Upper lobe of right lung (tissue), 1 donor: ENCODE results near the gene GRHL1. TPM values are rescaled to one million over a fixed set of nuclear protein-coding genes. Genes with fewer than 3 reads are reported as not detected.

ENCODE experiments used
- ATAC-seq: fragments of 200-7000 bp; cut with Tn5 transposase; one replicate; pipeline ENCODE4 v1.9.1; 2020; ENCODE audit warnings: mild to moderate bottlenecking, moderate library complexity
- DNase-seq: peaks from one replicate; pipeline ENCODE4 v3.0.0-alpha.2; 2020
- H3K27ac ChIP-seq: fragments of 200-600 bp; one replicate; pipeline ENCODE4 v1.8.0; 2022
- H3K27me3 ChIP-seq: fragments of 200-600 bp; one replicate; pipeline ENCODE4 v1.8.0; 2022; ENCODE audit warnings: mild to moderate bottlenecking
- H3K36me3 ChIP-seq: fragments of 200-600 bp; one replicate; pipeline ENCODE4 v1.8.0; 2022
- H3K4me1 ChIP-seq: fragments of 200-600 bp; one replicate; pipeline ENCODE4 v1.8.0; 2022
- H3K4me3 ChIP-seq: fragments of 200-600 bp; one replicate; pipeline ENCODE4 v1.8.0; 2022; ENCODE audit warnings: mild to moderate bottlenecking
- H3K9me3 ChIP-seq: fragments of 200-600 bp; one replicate; pipeline ENCODE4 v1.8.0; 2022
- intact Hi-C: fragments of 100-400 bp; cut with DNase I; formaldehyde crosslinking; loops from one replicate; pipeline ENCODE4 v1.11.0; 2022
- long read RNA-seq: library from polyadenylated mRNA; unstranded; transcript quantifications from one replicate; pipeline ENCODE4 v2.0.0, GENCODE V29; 2021
- total RNA-seq: library from RNA; stranded (reverse); fragmentation: NEBNext Ultra II Directional; extraction: Animal tissue kit (Norgen Biotek cat#: 25700); gene quantifications from one replicate; pipeline ENCODE4 v1.2.1, GENCODE V29; 2021
- TF ChIP-seq, protein P1 (sequence below): fragments of 200-600 bp; IDR thresholded peaks from one replicate; pipeline ENCODE4 v1.8.0; 2022; ENCODE audit warnings: antibody characterized with exemption
- donor health status: DM: no; HTN: yes; CAD: no; lungs with severe emphysema.

The GRHL1 gene, protein sequence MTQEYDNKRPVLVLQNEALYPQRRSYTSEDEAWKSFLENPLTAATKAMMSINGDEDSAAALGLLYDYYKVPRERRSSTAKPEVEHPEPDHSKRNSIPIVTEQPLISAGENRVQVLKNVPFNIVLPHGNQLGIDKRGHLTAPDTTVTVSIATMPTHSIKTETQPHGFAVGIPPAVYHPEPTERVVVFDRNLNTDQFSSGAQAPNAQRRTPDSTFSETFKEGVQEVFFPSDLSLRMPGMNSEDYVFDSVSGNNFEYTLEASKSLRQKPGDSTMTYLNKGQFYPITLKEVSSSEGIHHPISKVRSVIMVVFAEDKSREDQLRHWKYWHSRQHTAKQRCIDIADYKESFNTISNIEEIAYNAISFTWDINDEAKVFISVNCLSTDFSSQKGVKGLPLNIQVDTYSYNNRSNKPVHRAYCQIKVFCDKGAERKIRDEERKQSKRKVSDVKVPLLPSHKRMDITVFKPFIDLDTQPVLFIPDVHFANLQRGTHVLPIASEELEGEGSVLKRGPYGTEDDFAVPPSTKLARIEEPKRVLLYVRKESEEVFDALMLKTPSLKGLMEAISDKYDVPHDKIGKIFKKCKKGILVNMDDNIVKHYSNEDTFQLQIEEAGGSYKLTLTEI
- total RNA-seq: 2.7 TPM
- long read RNA-seq, transcript GRHL1-201 (16 exons, 3,563 nt): major isoform, 5 of 10 reads
- long read RNA-seq, partial matches to known transcripts: 1 of 10 reads
- long read RNA-seq, other reads (novel, unspliced or antisense): 4 of 10 reads

DNA sequence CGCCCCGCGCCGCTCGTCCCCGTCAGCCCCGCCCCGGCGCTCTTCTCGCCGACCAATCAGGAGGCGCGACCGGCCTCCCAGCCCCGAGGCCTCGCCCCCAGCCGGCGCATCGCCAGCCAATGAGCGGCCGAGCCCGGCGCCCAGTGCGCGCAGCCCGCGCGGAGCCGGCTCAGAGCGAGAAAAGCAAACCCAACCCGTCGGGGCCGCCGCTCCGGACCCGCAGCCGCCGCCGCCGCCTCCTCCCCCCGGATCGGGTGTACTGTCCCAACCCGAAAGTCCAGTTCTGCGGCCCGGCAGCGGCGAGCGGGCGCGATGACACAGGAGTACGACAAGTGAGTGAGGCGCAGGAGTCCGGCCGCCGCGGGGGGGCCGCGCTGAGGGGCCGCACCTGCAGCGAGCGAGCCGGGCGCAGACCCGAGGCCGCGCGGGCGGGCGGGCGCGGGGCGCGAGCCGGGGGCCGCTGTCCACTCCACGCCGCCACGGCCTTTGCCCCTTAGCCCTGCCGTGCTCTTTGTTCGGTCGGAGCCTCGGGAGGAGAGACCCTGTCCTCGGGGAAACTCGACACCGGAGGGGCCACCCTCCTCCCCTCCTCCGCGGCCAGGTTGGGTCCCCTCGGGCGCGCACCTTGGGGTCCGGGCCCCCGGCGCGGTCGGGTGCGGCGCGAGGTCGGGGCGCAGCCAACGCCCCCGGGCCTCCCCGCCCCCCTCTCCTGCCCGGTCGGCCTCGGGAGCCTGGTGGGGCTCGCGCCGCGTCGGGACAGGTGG lies at the start of gene GRHL1:
Gene GRHL1, plus strand, starts transcription at position 172 of the 764 bp plus-strand sequence. Its CDS starts 141 bp downstream, at position 313.
- Histone ChIP-seq H3K27me3 (peaks cover 3% of the 10 kb centered on the region), H3K27ac (peak within 1 kb of the TSS; percentile 24), H3K36me3 (no peaks in the 10 kb centered on the region), H3K4me3 (peak within 1 kb of the TSS; percentile 66), H3K4me1 (peaks cover 4% of the 10 kb centered on the region), H3K9me3 (no peaks in the 10 kb centered on the region)
- TF ChIP-seq, protein P1, sequence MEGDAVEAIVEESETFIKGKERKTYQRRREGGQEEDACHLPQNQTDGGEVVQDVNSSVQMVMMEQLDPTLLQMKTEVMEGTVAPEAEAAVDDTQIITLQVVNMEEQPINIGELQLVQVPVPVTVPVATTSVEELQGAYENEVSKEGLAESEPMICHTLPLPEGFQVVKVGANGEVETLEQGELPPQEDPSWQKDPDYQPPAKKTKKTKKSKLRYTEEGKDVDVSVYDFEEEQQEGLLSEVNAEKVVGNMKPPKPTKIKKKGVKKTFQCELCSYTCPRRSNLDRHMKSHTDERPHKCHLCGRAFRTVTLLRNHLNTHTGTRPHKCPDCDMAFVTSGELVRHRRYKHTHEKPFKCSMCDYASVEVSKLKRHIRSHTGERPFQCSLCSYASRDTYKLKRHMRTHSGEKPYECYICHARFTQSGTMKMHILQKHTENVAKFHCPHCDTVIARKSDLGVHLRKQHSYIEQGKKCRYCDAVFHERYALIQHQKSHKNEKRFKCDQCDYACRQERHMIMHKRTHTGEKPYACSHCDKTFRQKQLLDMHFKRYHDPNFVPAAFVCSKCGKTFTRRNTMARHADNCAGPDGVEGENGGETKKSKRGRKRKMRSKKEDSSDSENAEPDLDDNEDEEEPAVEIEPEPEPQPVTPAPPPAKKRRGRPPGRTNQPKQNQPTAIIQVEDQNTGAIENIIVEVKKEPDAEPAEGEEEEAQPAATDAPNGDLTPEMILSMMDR: no peak
- intact Hi-C loops: no loop called here
- DNase-seq: peak; percentile 96
- ATAC-seq: peak; percentile 98

- DNase-seq: no peak
- TF ChIP-seq, protein P1: no peak
- no peak for ATAC-seq
- Histone ChIP-seq H3K36me3 (peaks cover 8% of the 10 kb centered on the region), H3K9me3 (no peaks in the 10 kb centered on the region), H3K4me3 (no peak overlapping the region), H3K27ac (no peak overlapping the region), H3K4me1 (no peaks in the 10 kb centered on the region), H3K27me3 (no peaks in the 10 kb centered on the region)
- intact Hi-C loops: no loop called here
These were observed 46.1 kb upstream of the GRHL1 start for GRCh38 chr2:9905413-9905812.

DNA sequence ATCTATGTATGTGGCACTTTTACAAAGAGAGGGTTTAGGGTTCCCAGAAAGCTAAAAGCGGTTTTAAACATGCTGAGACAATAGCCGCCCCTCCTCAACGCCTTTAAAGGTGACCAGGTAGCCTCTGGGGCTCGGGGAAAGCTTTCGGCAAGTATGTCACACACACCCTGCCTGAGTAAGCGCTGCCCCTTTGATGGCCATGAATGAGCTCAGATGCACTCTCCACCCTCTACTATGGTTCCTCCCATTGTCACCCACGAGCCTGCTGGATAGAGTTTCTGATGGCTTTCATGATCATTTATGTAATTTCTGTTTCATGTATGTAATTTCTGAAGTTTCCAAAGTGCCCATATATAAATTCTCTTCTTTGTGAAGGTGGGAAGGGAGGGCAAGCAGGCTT lies 44.1 kb upstream of the GRHL1 start:
- intact Hi-C loops: no loop called here
- TF ChIP-seq, protein P1: no peak
- H3K27ac ChIP-seq: no peak overlapping the region
- no peaks in the 10 kb centered on the region for H3K9me3 ChIP-seq
- H3K4me3 ChIP-seq: no peak overlapping the region
- no peaks in the 10 kb centered on the region for H3K27me3 ChIP-seq
- peaks cover 10% of the 10 kb centered on the region for H3K36me3 ChIP-seq
- DNase-seq (no peak), ATAC-seq (no peak)
- H3K4me1 ChIP-seq: no peaks in the 10 kb centered on the region

DNA sequence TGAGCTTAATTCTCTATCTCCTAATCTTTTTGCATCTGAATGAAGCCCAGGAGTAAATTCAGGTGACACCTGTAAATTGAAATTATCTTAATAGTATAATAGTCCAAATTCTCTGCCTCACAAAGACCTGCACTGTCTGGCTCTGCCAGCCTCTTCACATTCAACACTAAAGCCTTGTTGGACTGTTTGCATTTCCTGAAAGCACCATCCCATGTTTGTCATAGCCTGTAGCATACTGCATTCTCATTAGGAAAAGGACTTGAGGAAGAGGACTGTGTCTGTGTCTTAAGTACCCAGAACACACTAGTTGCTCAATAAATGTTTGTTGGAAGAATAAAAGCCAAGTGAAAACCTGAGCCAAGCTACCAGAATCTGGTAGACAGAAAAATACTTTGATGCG lies 42.9 kb upstream of the GRHL1 start:
- ATAC-seq (no peak), DNase-seq (no peak)
- Histone ChIP-seq H3K27me3 (no peaks in the 10 kb centered on the region), H3K4me3 (no peak overlapping the region), H3K36me3 (peaks cover 22% of the 10 kb centered on the region), H3K27ac (no peak overlapping the region), H3K4me1 (no peaks in the 10 kb centered on the region), H3K9me3 (no peaks in the 10 kb centered on the region)
- TF ChIP-seq, protein P1: no peak
- intact Hi-C loops: no loop called here

DNA sequence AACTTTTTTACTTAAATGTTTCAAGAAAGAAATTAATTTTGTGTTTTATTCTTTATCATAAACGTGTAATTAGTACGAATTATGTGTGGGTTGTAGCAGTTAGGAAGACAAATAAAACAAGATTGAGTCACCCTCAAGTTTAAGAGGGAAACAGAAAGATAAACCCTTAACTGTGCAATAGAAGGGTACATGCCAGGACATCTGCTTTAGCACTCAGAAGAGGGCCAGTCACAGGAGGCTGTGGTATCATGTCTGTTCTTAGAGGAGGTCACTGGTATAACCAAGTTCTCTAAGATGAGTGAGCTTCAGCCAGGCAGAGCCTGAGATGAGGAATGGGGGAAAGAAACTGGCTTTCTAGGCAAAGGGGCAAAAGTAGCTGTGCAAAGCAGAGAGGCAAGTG lies 42.4 kb upstream of the GRHL1 start:
- DNase-seq (no peak), ATAC-seq (no peak)
- Histone ChIP-seq H3K9me3 (no peaks in the 10 kb centered on the region), H3K4me1 (no peaks in the 10 kb centered on the region), H3K36me3 (peaks cover 27% of the 10 kb centered on the region), H3K27ac (no peak overlapping the region), H3K4me3 (no peak overlapping the region), H3K27me3 (no peaks in the 10 kb centered on the region)
- TF ChIP-seq, protein P1: no peak
- intact Hi-C loops: no loop called here
